Activated naive CD4-positive, alpha-beta T cell (primary cell): ENCODE results near the gene ZNF750.

Experiments
- DNase-seq, 4 experiments: peaks; one replicate each; lab custom pipeline; 2025; lab: John Stamatoyannopoulos, UW

ZNF750 gene

GRCh38 chr17:82835122-82835521, 4.7 kb downstream of the ZNF750 start:
- no peak for DNase-seq

- no peak for DNase-seq
Measured at GRCh38 chr17:82832881-82833475, 6.8 kb downstream of the ZNF750 start.

GRCh38 chr17:82832411-82832810, 7.4 kb downstream of the ZNF750 start:
- no peak for DNase-seq

GRCh38 chr17:82831818-82832200, 8.0 kb downstream of the ZNF750 start:
- DNase-seq = no peak

GRCh38 chr17:82831041-82831817, 8.6 kb downstream of the ZNF750 start:
- no peak for DNase-seq

GRCh38 chr17:82830249-82830661, 9.6 kb downstream of the ZNF750 start:
- DNase-seq = no peak

GRCh38 chr17:82828875-82829487, 10.8 kb downstream of the ZNF750 start:
- DNase-seq = no peak

GRCh38 chr17:82826956-82827355, 12.9 kb downstream of the ZNF750 start:
- DNase-seq = no peak

GRCh38 chr17:82826211-82826610, 13.6 kb downstream of the ZNF750 start:
- no peak for DNase-seq

GRCh38 chr17:82825540-82826124, 14.2 kb downstream of the ZNF750 start:
- DNase-seq = no peak

- no peak for DNase-seq
Measured at GRCh38 chr17:82823004-82823403, 16.8 kb downstream of the ZNF750 start.

- DNase-seq = no peak
Measured at GRCh38 chr17:82822281-82822680, 17.5 kb downstream of the ZNF750 start.

- DNase-seq = no peak
Measured at GRCh38 chr17:82821554-82821953, 18.3 kb downstream of the ZNF750 start.

- DNase-seq = no peak
Measured at GRCh38 chr17:82820278-82821251, 19.3 kb downstream of the ZNF750 start.

GRCh38 chr17:82817947-82818346, 21.9 kb downstream of the ZNF750 start:
- no peak for DNase-seq

GRCh38 chr17:82816358-82816757, 23.5 kb downstream of the ZNF750 start:
- DNase-seq = no peak

- DNase-seq = no peak
Measured at GRCh38 chr17:82815790-82816305, 24.0 kb downstream of the ZNF750 start.

- no peak for DNase-seq
Measured at GRCh38 chr17:82815354-82815753, 24.5 kb downstream of the ZNF750 start.

- no peak for DNase-seq
Measured at GRCh38 chr17:82814834-82815233, 25.0 kb downstream of the ZNF750 start.

GRCh38 chr17:82813299-82814051, 26.3 kb downstream of the ZNF750 start:
- no peak for DNase-seq

GRCh38 chr17:82812601-82813000, 27.2 kb downstream of the ZNF750 start:
- DNase-seq = no peak
